Measurements from ENCODE around the gene GPR55. TPM values are rescaled to one million over a fixed set of nuclear protein-coding genes. Genes with fewer than 3 reads are reported as not detected.

GPR55 gene
- total and polyA plus RNA-seq, 2 of the 8 experiments (the other 6 are each of a cell fraction or from before 2014, with no cell fraction given) = not detected

DNA sequence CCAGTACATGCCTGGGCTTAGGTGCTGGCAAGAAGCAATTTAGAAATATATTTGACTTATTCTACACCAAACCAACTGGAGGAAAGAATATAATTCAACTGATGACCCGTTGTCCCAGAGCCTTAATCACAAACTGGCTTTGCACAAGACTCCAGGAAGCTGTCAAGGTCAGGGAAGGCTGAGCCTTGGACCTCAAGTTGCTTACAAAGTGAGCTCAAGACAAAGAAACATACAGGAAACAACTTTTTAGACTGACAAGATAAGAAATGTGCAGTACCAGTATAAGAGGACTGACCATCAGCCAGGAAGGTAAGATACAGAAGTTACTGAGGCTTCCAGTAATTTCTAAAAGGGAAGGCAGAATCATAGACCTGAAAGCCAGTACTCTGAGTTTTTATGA lies 35.0 kb upstream of the GPR55 start:
- no peak for FAIRE-seq
- ChIA-PET CTCF (ENCODE audit: partially characterized antibody) (interaction anchor here (1.2 to 1.8 kb wide), 2 partner anchors 28 to 34 kb away, joined by 3 to 4 read pairs; no protein-coding TSS in a partner anchor), POLR2A (ENCODE audit: partially characterized antibody) (no interaction called here)
- Histone ChIP-seq H3K23me2 (ENCODE audit: low read depth, low read length) (peaks cover 3% of the 10 kb centered on the region; the same call in 1 of the 2 replicates), H3K27me3 (replicated peaks in 1 of 4; ENCODE audit: control insufficient read depth in 3 of 4, extremely low read depth in 1 of 4, insufficient read depth in 3 of 4, low read length in 3 of 4) (peaks cover 0 to 5% (median 2%) of the 10 kb centered on the region in 4 experiments; a peak in 4 of 7 replicates), H3K27ac (ENCODE audit: low read depth, low read length) (no peak overlapping the region), H3K79me1 (ENCODE audit: low read depth, low read length) (no peaks in the 10 kb centered on the region), H3K4me1 (replicated peaks in 1 of 4; ENCODE audit: control insufficient read depth in 3 of 4, insufficient read depth in 4 of 4, low read length in 3 of 4) (peaks cover 0 to 3% (median under 1%) of the 10 kb centered on the region in 4 experiments; a peak in 3 of 7 replicates), H2BK5ac (ENCODE audit: low read depth, low read length) (no peak overlapping the region), H3K23ac (ENCODE audit: insufficient read length) (no peak overlapping the region), H4K20me1 (replicated peaks in 1 of 2; ENCODE audit: control insufficient read depth in 1 of 2, insufficient read depth in 2 of 2, low read length in 2 of 2) (no peaks in the 10 kb centered on the region), H2AFZ (ENCODE audit: low read length) (no peak overlapping the region), H4K5ac (ENCODE audit: insufficient read length, low read depth, low read length) (no peak overlapping the region), H3K79me2 (ENCODE audit: control insufficient read depth in 1 of 2, insufficient read depth in 2 of 2, low read length in 2 of 2) (no peaks in the 10 kb centered on the region), H2BK120ac (replicated peaks; ENCODE audit: low read depth, low read length) (no peak overlapping the region), H4K8ac (ENCODE audit: extremely low read depth, insufficient read depth, low read length) (no peak overlapping the region), H4K91ac (replicated peaks; ENCODE audit: insufficient read length, low read length) (no peak overlapping the region), H2BK15ac (ENCODE audit: low read length) (no peak overlapping the region), H3K9ac (replicated peaks in 1 of 4; ENCODE audit: extremely low read depth in 1 of 4, low read depth in 3 of 4, low read length in 3 of 4) (no peak overlapping the region), H2AK5ac (ENCODE audit: low read depth, low read length) (no peak overlapping the region), H3K9me3 (ENCODE audit: insufficient read depth in 2 of 2, low read depth in 1 of 2, low read length in 1 of 2) (peaks cover 0 to 5% of the 10 kb centered on the region in 2 experiments; a peak in 1 of 4 replicates), H3K18ac (ENCODE audit: extremely low read depth, low read length) (no peak overlapping the region), H3K4ac (replicated peaks; ENCODE audit: insufficient read length, low read depth, low read length) (no peak overlapping the region), H3K36me3 (ENCODE audit: control insufficient read depth in 2 of 4, insufficient read depth in 4 of 4, low read length in 3 of 4) (no peaks in the 10 kb centered on the region), H3K14ac (ENCODE audit: insufficient read length) (no peak overlapping the region), H2BK20ac (ENCODE audit: low read length) (no peak overlapping the region), H2BK12ac (ENCODE audit: low read depth, low read length) (no peak overlapping the region), H3K4me2 (ENCODE audit: insufficient read depth in 1 of 2, low read depth in 2 of 2, low read length in 2 of 2) (no peak overlapping the region), H3K56ac (replicated peaks; ENCODE audit: insufficient read length, low read depth, low read length) (no peak overlapping the region), H3K4me3 (ENCODE audit: extremely low read depth in 1 of 4, insufficient read depth in 2 of 4, low read depth in 3 of 4, low read length in 4 of 4) (no peak overlapping the region)
- TF ChIP-seq KDM5A (IDR thresholded peaks at IDR 0.05; ENCODE audit: low read length) (no peak), SP4 (IDR thresholded peaks at IDR 0.05; ENCODE audit: low read length) (no peak), CEBPB (IDR thresholded peaks at IDR 0.05; ENCODE audit: low read depth, low read length) (no peak)
- TF ChIP-seq, protein P1, sequence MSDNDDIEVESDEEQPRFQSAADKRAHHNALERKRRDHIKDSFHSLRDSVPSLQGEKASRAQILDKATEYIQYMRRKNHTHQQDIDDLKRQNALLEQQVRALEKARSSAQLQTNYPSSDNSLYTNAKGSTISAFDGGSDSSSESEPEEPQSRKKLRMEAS (IDR thresholded peaks at IDR 0.05) = no peak
- 70% methylated on average over 1 of the region's 1 CpG; no CpG with 5 or more reads in 1 of the 2 experiments for WGBS, 2 experiments (ENCODE audit: extremely low coverage in 1 of 2, insufficient coverage in 1 of 2, insufficient read length in 1 of 2, insufficient replicate concordance in 2 of 2, low coverage in 1 of 2, low lambda C conversion rate in 2 of 2, missing lambda C conversion rate in 1 of 2)
- DNase-seq (ENCODE audit: low read depth in 1 of 2, low spot score in 2 of 2) = no peak

Data from H1 (cell line).